ENCODE measurements around the gene VTI1B.
A peak's percentile ranks its signal among the peaks of the same experiment; 100 is the strongest.
"Not testable (repeated sequence)": the region's sequence is repeated elsewhere in the genome, so short reads cannot be mapped to it uniquely, and the experiment has no call there.

VTI1B gene

DNA sequence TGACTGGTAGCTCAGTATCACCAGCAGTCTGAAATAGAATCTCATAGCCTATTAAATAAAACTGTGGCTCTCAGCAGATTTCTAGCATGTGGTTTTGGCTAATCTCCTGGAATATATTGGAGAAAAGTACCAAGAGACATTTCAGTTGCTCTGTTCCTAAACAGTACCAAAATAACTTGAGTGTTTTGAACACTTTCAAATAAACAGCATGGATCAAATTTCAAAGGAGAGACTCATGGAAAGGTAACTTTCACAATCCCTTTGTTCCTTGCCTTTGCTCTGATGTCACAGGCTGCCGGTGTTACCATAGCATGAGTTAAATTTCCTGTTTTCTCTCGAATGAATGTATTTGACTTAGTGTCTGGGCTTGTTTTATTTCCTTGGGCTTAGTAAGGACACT lies 51.3 kb downstream of the VTI1B start:
- DNase-seq = no peak

DNA sequence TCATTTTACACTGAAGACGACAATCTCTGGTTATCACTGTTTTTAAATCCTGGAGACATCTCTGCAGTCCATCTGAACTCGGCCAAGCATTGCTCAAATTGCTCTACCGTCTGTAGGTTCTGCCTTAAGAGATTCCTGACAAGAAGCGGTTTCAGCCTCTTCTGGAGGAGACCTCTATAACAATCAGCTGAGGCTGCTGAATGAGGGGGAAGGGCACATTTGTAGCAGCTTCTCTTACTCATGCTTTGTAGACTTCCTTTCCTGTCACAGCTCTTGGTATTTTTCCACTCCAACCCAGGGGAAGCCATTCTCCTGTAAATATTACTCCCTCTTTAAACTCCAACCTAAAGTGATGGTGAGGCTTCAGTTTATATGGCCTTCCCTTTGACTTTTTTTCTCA lies 51.8 kb downstream of the VTI1B start:
- DNase-seq = no peak

DNA sequence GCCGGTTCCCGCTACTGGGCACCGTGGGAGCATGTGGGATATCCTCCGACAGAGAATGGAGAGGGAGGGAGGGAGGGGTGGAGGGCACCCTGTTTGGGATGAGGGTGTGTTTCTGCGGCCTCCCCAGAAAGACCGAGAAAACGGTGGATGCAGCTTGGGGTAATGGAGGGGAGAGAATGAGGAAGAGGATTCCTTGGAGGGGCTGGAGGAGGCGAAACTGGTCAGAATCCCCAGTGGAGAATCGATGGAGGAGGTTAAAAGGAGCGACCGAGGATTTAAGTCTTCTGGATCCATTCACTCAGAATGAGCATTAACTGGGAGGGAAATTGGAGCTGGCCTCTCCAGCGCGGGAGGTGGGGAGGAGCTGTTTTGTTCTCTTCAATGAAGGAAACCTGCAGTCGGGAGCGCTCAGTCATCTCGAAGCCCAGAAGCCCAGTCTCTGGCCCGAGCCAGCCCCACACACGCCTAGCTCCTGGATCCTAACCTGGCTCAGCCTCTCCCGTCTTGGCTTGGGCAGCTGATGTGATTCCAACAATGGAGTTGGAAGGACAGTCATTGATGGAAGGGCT lies 54.1 kb downstream of the VTI1B start:
- DNase-seq = no peak

DNA sequence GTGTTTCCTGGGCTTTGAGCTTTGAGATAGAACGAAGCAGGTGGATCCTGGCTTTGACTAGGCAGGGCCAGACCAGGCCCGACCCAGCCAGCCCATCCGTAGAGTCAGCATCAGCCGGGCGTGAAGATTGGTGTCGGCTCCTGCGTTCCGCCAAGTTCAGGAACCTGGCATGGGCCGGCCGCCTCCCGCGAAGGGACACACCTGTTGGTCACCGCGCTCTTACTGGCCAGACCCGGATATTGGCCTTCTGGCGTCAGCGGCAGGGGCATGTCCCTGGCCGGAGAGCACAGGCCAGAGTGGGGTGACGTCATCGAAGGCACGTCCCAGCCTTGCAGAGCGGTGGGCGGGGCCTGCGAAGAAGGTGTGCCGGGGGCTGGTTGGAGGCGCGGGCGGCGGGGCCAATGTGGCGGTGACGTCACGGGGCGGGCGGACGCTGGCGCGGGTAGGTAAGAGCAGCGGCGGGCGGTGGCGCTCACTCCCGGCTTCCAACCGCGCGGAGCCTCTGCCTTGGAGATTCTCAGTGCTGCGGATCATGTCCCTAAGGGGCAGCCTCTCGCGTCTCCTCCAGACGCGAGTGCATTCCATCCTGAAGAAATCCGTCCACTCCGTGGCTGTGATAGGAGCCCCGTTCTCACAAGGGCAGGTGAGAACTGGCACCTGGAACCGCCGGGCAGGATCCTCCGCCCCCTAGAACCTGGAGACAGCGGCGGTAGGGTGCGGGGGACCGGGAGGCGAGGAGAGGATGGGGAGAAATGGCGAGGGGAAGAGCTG lies 54.8 kb downstream of the VTI1B start, which contains the start of gene ARG2:
ARG2 (plus strand) TSS at position 475 of the 771 bp plus-strand sequence; CDS start at position 533, 58 bp downstream.
- DNase-seq = peak; percentile 83 to 88

DNA sequence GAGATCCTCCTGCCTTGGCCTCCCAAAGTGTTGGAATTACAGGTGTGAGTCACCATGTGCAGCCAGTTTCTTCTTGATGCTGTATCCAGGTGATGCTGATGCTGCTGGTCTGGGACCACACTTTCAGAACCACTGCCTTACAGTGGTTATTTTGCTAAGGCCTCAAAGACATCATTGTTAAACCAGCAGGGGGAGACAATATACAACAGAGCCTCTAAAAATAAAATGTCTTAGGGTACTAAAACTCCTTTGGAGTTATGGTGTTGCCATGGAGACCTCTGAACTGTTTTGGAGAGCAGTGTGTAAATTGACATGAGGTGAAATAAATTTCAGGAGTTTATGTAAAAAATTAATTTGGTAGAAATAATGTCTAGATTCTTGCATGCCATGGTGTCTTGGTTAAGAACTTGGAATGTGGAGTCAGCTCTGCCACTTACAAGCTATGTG lies 55.8 kb downstream of the VTI1B start:
- peak; percentile 77 to 78 for DNase-seq

DNA sequence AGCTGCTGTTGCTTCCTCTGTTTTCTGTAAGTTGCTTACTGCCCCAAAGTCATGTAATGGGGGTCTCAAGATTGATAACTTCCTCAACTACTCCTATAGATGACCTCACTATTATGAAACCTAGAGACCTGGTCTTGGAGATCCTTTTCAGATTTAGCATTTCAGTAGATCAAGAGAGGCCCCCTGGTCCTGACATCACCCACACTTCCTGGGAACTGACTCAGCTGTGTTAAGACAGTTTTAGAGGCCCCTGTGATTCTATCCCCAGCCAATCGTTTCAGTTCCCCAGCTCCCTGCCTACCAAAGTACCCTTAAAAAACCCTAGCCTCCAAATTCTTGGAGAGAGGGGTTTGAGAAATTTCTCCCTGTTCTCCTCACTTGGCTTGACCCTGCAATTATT lies 63.9 kb downstream of the VTI1B start:
- no peak for DNase-seq

DNA sequence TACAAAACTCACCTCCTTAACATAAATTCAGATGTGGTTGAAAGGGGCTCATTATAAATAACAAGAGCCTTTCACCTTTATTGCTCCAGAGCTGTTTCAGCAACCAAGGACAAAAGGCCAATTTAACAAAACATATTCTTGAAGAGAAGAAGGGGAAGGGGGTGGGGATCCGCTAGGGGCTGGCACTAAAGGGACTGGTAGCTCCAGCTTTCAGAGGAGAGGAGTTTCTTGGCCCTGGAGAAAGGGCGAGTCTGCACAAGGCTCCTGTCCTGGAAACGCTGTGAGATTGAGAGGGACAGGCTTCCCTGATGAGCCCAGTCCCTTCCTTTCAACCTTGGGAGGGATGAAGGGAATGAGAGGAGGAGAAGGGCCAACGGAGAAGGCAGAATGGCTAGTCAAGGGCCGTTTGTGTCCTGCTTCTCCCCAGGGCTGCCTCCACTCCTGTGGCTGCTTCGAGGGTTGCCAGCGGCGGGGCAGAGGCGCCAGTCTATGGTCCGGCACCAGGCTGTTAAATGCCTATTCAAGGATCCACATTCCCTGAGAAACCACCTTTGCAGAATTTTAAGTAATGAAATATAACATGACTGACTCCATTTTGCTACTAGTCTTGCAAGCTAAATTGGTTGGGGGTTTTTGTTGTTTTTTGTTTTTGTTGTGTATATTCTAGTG lies 64.7 kb downstream of the VTI1B start:
- DNase-seq = no peak

DNA sequence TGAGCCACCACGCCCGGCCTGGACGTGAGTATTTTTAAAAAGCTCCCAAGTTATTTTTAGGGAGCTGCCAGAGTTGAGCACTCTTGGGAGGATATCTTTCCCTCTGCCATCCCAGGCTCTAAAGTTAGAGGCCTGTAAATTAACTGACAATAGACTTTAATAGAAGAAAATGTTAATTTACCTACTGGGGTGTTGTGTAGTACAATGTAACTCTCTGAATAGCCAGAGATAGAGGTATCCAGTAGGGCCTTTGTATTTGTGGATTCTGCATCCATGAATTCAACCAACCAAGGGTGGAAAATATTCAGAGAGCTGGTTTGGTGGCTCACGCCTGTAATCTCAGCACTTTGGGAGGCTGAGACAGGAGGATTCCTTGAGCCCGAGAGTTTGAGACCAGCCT lies 66.8 kb downstream of the VTI1B start:
- DNase-seq = no peak

DNA sequence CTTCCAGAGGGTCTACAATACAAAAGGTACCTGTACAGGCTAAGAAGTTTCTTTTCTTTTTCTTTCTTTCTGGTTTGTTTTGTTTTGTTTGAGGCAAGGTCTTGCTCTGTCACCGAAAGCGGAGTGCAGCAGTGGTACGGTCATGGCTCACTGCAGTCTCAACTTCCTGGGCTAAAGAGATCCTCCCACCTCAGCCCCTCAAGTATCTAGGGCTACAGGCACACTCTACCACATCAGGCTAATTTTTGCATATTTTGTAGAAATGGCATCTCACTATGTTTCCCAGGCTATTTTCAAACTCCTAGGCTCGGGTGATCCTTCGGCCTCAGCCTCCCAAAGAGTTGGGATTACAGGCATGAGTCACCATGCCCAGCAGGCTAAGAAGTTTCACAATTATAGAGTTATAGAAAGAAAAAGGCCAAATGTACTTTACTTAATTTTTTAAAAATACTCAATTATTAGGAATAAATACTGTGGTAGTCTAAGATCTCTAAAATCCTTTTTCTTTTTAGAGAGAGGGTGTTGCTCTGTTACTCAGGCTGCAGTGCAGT lies 71.4 kb downstream of the VTI1B start:
- no peak for DNase-seq

DNA sequence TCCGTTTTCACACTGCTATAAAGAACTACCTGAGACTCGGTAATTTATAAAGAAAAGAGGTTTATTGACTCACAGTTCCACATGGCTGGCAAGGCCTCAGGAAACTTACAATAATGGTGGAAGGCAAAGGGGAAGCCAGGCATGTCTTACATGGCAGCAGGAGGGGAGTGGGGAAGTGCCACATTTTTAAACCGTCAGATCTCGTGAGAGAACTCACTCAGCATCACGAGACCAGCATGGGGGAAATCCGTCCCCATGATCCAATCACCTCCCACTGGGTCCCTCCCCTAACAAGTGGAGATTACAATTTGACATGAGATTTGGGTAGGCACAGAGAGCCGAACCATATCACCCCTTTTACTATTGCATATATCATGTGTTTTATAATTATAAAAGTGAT lies 72.4 kb downstream of the VTI1B start:
- no peak for DNase-seq

DNA sequence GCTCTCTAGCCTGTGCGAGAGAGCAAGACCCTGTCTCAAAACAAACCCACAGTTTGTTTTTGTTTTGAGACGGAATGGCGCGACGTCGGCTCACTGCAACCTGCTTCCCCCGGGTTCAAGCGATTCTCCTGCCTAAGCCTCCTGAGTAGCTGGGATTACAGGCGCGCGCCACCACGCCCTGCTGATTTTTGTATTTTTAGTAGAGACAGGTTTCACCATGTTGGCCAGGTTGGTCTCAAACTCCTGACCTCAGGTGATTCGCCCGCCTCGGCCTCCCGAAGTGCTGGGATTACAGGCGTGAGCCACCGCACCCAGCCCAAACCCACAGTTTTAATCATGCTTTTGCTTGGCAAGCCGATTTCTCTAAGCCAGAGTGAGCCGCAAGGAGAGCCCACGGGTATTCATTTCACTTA lies 73.9 kb downstream of the VTI1B start:
- not testable (repeated sequence) for DNase-seq

DNA sequence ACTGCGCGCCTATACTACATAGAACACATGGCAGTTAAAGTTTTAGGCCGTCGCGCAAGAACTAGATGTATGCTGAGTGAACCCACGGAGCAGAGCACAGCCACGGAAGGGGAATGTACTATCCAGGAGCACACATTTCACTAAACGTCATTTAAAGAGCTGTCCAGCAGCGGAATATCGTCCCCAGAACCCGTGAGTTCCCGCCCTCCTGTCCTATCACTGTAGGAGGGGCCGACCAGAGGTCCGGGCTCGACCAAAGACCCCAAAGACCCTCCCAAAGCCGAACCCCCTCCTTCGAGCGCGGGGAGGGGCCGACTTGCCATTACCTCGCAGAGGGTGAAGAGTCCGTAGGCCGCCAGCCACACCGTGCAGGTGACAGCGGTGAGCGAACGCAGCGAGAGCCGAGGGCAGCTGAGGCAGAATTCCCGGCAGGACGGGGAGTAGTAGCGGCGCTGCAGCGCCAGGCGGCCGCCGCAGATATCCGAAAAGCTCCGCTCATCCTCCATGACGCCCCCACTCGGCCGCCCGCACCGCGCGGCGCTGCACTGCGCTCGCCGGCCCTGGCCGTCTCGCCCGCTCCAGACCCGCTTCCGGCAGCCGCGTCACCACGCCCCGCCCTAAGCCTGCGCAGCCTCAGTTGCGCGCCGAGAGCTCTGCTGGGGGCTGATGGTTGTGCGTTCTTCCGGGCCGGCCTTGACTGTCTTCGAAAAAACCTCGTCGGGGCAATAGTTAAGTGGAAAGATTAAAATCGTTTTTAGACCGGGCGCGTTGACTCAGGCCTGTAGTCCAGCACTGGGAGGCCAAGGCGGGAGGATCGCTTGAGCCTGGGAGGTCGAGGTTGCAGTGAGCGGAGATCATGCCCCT lies 74.5 kb downstream of the VTI1B start, which contains the start of gene PIGH:
PIGH (minus strand) TSS at position 571 of the 864 bp plus-strand sequence; CDS start at position 506, 65 bp downstream.
- peak; percentile 67 to 71 for DNase-seq

Data from AML-193 (cell line).